HepG2 (cell line): ENCODE measurements around the gene GGTLC1. TPM values are rescaled to one million over a fixed set of nuclear protein-coding genes. Genes with fewer than 3 reads are reported as not detected.

Source experiments
- ATAC-seq: fragments of 200-7000 bp; cut with Tn5 transposase; 3 replicates; pipeline ENCODE4 v1.9.1; 2020; ENCODE audit warnings: mild to moderate bottlenecking, moderate library complexity
- BruUV-seq: library from RNA; stranded (reverse); fragments of 400-500 nt; replicated peaks from 2 replicates; lab custom pipeline; 2021; lab: Mats Ljungman, UMichigan
- CTCF ChIA-PET: fragments of 300-600 bp; formaldehyde crosslinking; extraction: SDS; loops from one replicate; lab custom pipeline; 2021; ENCODE audit warnings: low total read pairs, inconsistent platforms, low intra/inter-chr PET ratio; lab: Yijun Ruan, JAX
- POLR2A ChIA-PET: fragments of 350-600 bp; sonication (Branson Sonifier 250); formaldehyde crosslinking; loops from one replicate; lab custom pipeline; 2020; ENCODE audit warnings: antibody characterized with exemption, inconsistent platforms; lab: Yijun Ruan, JAX
- DNase-seq: peaks from one replicate; pipeline ENCODE4 v3.0.0-alpha.2; 2015; ENCODE audit warnings: low spot score
- FAIRE-seq: peaks from 3 replicates; lab custom pipeline; 2011; peaks lifted over from hg19 to GRCh38; lab: Jason Lieb, UNC
- H2AFZ ChIP-seq: one replicate; pipeline ENCODE4 v1.6.1; 2011; ENCODE audit warnings: low read length, inconsistent platforms
- H3K27ac ChIP-seq: fragments of 300-600 bp; 3 replicates; pipeline ENCODE4 v1.8.0; 2011; ENCODE audit warnings: mixed run types, mild to moderate bottlenecking, mixed read lengths, low read length, inconsistent platforms; ENCODE audit not compliant: insufficient read depth; ENCODE audit errors: extremely low read length
- H3K27me3 ChIP-seq, 2 experiments: fragments of 200-600 bp in 1 of 2; 2 replicates in 1 of 2; 3 replicates in 1 of 2; pipeline versions ENCODE4 v1.6.0 to v1.8.0; 2011; ENCODE audit warnings: low read length in 2 of 2, mild to moderate bottlenecking in 2 of 2, moderate library complexity in 2 of 2, inconsistent platforms in 1 of 2; ENCODE audit not compliant: insufficient read depth in 2 of 2, control insufficient read depth in 1 of 2
- H3K36me3 ChIP-seq, 2 experiments: fragments of 200-600 bp in 1 of 2; replicated peaks in 1 of 2; 2 replicates in 1 of 2; 3 replicates in 1 of 2; pipeline versions ENCODE4 v1.5.1 to v1.8.0; 2011; ENCODE audit warnings: low read length in 2 of 2, inconsistent platforms in 1 of 2; ENCODE audit not compliant: insufficient read depth in 2 of 2, control insufficient read depth in 1 of 2
- H3K4me1 ChIP-seq: 2 replicates; pipeline ENCODE4 v1.5.1; 2012; ENCODE audit warnings: low read length, inconsistent platforms; ENCODE audit not compliant: insufficient read depth
- H3K4me2 ChIP-seq: 2 replicates; pipeline ENCODE4 v1.6.0; 2011; ENCODE audit warnings: low read depth, low read length, inconsistent platforms
- H3K4me3 ChIP-seq, 3 experiments: fragments of 200-600 bp in 1 of 3; sonication (generic), shearing (Covaris generic) in 1 of 3; replicated peaks in 1 of 3; 2 replicates each; pipeline ENCODE4 v1.5.1; 2011 to 2016; ENCODE audit warnings: low read length in 3 of 3, inconsistent platforms in 2 of 3, low read depth in 2 of 3, mild to moderate bottlenecking in 2 of 3, control low read depth in 1 of 3, mixed read lengths in 1 of 3; ENCODE audit not compliant: insufficient read depth in 1 of 3
- H3K79me2 ChIP-seq: one replicate; pipeline ENCODE4 v1.6.1; 2011; ENCODE audit warnings: low read length, inconsistent platforms; ENCODE audit not compliant: insufficient read depth
- H3K9ac ChIP-seq: 2 replicates; pipeline ENCODE4 v1.6.0; 2011; ENCODE audit warnings: mild to moderate bottlenecking, low read depth, low read length, inconsistent platforms; ENCODE audit not compliant: insufficient read depth
- H3K9me3 ChIP-seq: 2 replicates; pipeline ENCODE4 v1.5.1; 2012; ENCODE audit warnings: mild to moderate bottlenecking, low read length
- H4K20me1 ChIP-seq: 2 replicates; pipeline ENCODE4 v1.6.0; 2011; ENCODE audit warnings: inconsistent platforms, mild to moderate bottlenecking, low read length, moderate library complexity; ENCODE audit not compliant: insufficient read depth
- ATF7 ChIP-seq, 2 experiments: fragments of 450-650 bp in 1 of 2; sonication (generic) in 1 of 2; formaldehyde crosslinking in 1 of 2; IDR thresholded peaks; 2 replicates each; pipeline versions ENCODE4 v1.4.0 to v1.6.1; 2016 to 2020; ENCODE audit warnings: antibody characterized with exemption in 1 of 2, mild to moderate bottlenecking in 1 of 2, missing genetic modification reagents in 1 of 2
- CHCHD3 ChIP-seq: sonication (generic); formaldehyde crosslinking; IDR thresholded peaks from 2 replicates; pipeline ENCODE4 v1.8.0; 2022; ENCODE audit warnings: mild to moderate bottlenecking, missing genetic modification reagents, moderate library complexity
- CREB1 ChIP-seq, 2 experiments: fragments of 450-650 bp in 1 of 2; IDR thresholded peaks; 2 replicates each; pipeline ENCODE4 v1.6.1; 2016 to 2017; ENCODE audit warnings: control low read depth in 1 of 2, mild to moderate bottlenecking in 1 of 2, missing compliant biosample characterization in 1 of 2, missing genetic modification characterization in 1 of 2
- HMGA1 ChIP-seq: sonication (generic); formaldehyde crosslinking; conservative IDR thresholded peaks from 2 replicates; pipeline ENCODE4 v1.4.0; 2020; ENCODE audit warnings: missing genetic modification reagents
- NONO ChIP-seq, 2 experiments: fragments of 450-650 bp in 1 of 2; sonication (generic) in 1 of 2; formaldehyde crosslinking in 1 of 2; IDR thresholded peaks in 1 of 2; conservative IDR thresholded peaks in 1 of 2; 2 replicates each; pipeline versions ENCODE4 v1.6.1 to v1.8.0; 2017 to 2022; ENCODE audit warnings: mild to moderate bottlenecking in 1 of 2, missing genetic modification reagents in 1 of 2, moderate library complexity in 1 of 2
- PHB2 ChIP-seq: fragments of 450-650 bp; IDR thresholded peaks from 2 replicates; pipeline ENCODE4 v1.6.1; 2018; ENCODE audit not compliant: partially characterized antibody
- ZNF552 ChIP-seq: sonication (generic); formaldehyde crosslinking; IDR thresholded peaks from 2 replicates; pipeline ENCODE4 v1.9.0; 2022; ENCODE audit warnings: missing genetic modification reagents, mild to moderate bottlenecking, borderline replicate concordance
- WGBS: methylation state at CpG from one replicate; pipeline ENCODE4 v1.1.6; 2017; ENCODE audit warnings: low lambda C conversion rate; 5-methylcytosine and 5-hydroxymethylcytosine counted together
- in situ Hi-C: cut with HindIII; loops from 2 replicates; pipeline ENCODE4 v1.10.0; 2017; ENCODE audit warnings: low pct_unique_long_range_greater_than_20kb; ENCODE audit not compliant: extremely low pct_ligation_motif_present
- intact Hi-C: fragments of 100-400 bp; cut with micrococcal nuclease; formaldehyde crosslinking; loops from one replicate; pipeline ENCODE4 v1.10.0; 2022; ENCODE audit not compliant: unreplicated experiment
- polyA plus RNA-seq, 8 experiments: library from polyadenylated mRNA; depleted of rRNA in 3 of 8; stranded (reverse) in 7 of 8; unstranded in 1 of 8; fragments of >200 nt; fragmentation: Illumina TruSeq in 4 of 8; extraction: Trizol in 4 of 8; gene quantifications; 2 replicates each; pipeline versions ENCODE4 v1.2.1 to v1.2.3, GENCODE V29; 2011 to 2016; ENCODE audit warnings: low read depth in 4 of 8, missing spikeins in 1 of 8, mixed read lengths in 1 of 8; ENCODE audit not compliant: insufficient read depth in 1 of 8
- total RNA-seq, 5 experiments: library from RNA; depleted of rRNA; stranded (reverse); fragments of >200 nt; fragmentation: Illumina TruSeq; extraction: Trizol; gene quantifications; 2 replicates each; pipeline ENCODE4 v1.2.3, GENCODE V29; 2016; ENCODE audit warnings: low read depth in 1 of 5
- TF ChIP-seq, protein P1 (sequence below): sonication (generic); formaldehyde crosslinking; IDR thresholded peaks from 2 replicates; pipeline ENCODE4 v1.5.0; 2020; ENCODE audit warnings: mild to moderate bottlenecking, missing genetic modification reagents
- TF ChIP-seq, protein P2 (sequence below), 2 experiments: sonication (generic) in 1 of 2; formaldehyde crosslinking in 1 of 2; IDR thresholded peaks; 2 replicates each; pipeline versions ENCODE4 v1.4.0 to v1.6.1; 2018 to 2020; ENCODE audit warnings: missing genetic modification reagents in 2 of 2, borderline replicate concordance in 1 of 2, low read depth in 1 of 2, mild to moderate bottlenecking in 1 of 2, missing biosample characterization in 1 of 2

Gene GGTLC1
- total and polyA plus RNA-seq, 2 of the 13 experiments (the other 11 are each of a cell fraction or from before 2014, with no cell fraction given): not detected

DNA sequence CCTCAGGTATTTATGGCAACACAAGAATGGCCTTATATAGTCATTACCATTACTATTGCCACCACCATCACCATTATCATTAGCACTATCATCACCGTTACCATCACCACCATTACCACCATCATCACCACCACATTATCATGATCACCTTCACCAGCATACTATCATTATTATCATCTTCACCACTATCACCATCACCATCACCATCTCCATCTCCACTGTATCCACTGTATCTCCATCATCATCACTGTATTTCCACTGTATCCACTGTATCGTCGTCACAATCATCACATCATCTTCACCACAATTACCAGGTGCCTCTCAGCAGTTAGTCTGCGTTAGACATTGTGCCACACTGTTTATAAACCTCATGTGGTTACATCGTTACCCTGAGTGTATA, 45.3 kb downstream of the GGTLC1 start:
- Histone ChIP-seq H3K9ac (no peak overlapping the region), H4K20me1 (no peaks in the 10 kb centered on the region), H3K9me3 (no peaks in the 10 kb centered on the region), H3K4me3 (no peak overlapping the region), H3K79me2 (no peaks in the 10 kb centered on the region), H2AFZ (no peak overlapping the region), H3K4me2 (no peak overlapping the region), H3K36me3 (no peaks in the 10 kb centered on the region), H3K27ac (no peak overlapping the region), H3K4me1 (no peaks in the 10 kb centered on the region), H3K27me3 (no peaks in the 10 kb centered on the region)
- intact Hi-C loops (no loop called here), in situ Hi-C loops (loop anchor here (25.0 kb wide), 2 partner anchors 219 to 969 kb away; no protein-coding TSS in a partner anchor)
- TF ChIP-seq CHCHD3 (no peak), ATF7 (IDR thresholded peaks at IDR 0.05) (peak; percentile 17; the same call in 1 of the 2 replicates), ATF7 (CRISPR knock-in tag; IDR thresholded peaks at IDR 0.05) (no peak), ZNF552 (no peak), CREB1 (IDR thresholded peaks at IDR 0.05) (peak; percentile 89), CREB1 (CRISPR knock-in tag; IDR thresholded peaks at IDR 0.05) (no peak), NONO (IDR thresholded peaks at IDR 0.05) (peak; percentile 81; the same call in 1 of the 2 replicates), NONO (CRISPR knock-in tag; conservative IDR thresholded peaks at IDR 0.05) (no peak), HMGA1 (CRISPR knock-in tag) (no peak), PHB2 (peak; percentile 51)
- TF ChIP-seq, protein P1, sequence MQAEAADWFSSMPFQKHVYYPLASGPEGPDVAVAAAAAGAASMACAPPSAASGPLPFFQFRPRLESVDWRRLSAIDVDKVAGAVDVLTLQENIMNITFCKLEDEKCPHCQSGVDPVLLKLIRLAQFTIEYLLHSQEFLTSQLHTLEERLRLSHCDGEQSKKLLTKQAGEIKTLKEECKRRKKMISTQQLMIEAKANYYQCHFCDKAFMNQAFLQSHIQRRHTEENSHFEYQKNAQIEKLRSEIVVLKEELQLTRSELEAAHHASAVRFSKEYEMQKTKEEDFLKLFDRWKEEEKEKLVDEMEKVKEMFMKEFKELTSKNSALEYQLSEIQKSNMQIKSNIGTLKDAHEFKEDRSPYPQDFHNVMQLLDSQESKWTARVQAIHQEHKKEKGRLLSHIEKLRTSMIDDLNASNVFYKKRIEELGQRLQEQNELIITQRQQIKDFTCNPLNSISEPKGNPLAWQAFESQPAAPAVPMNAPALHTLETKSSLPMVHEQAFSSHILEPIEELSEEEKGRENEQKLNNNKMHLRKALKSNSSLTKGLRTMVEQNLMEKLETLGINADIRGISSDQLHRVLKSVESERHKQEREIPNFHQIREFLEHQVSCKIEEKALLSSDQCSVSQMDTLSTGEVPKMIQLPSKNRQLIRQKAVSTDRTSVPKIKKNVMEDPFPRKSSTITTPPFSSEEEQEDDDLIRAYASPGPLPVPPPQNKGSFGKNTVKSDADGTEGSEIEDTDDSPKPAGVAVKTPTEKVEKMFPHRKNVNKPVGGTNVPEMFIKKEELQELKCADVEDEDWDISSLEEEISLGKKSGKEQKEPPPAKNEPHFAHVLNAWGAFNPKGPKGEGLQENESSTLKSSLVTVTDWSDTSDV (CRISPR knock-in tag): no peak
- TF ChIP-seq, protein P2, sequence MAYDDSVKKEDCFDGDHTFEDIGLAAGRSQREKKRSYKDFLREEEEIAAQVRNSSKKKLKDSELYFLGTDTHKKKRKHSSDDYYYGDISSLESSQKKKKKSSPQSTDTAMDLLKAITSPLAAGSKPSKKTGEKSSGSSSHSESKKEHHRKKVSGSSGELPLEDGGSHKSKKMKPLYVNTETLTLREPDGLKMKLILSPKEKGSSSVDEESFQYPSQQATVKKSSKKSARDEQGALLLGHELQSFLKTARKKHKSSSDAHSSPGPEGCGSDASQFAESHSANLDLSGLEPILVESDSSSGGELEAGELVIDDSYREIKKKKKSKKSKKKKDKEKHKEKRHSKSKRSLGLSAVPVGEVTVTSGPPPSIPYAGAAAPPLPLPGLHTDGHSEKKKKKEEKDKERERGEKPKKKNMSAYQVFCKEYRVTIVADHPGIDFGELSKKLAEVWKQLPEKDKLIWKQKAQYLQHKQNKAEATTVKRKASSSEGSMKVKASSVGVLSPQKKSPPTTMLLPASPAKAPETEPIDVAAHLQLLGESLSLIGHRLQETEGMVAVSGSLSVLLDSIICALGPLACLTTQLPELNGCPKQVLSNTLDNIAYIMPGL (CRISPR knock-in tag; IDR thresholded peaks at IDR 0.05; ENCODE audit: borderline replicate concordance in 1 of 2, low read depth in 1 of 2): no peak
- no peak for DNase-seq
- no peak for FAIRE-seq
- no peak for ATAC-seq
- WGBS: 3% methylated on average over 5 of the region's 5 CpGs
- POLR2A ChIA-PET: no interaction called here
- CTCF ChIA-PET: no interaction called here
- no TSS peak for BruUV-seq
